ENCODE measurements around the gene MSANTD2.

GRCh38 chr11:124718801-124719200, 81.4 kb downstream of the MSANTD2 start:
- no peak for TF ChIP-seq SMC3 (IDR thresholded peaks at IDR 0.05; ENCODE audit: low read depth, low read length)
- TF ChIP-seq RXRA (IDR thresholded peaks at IDR 0.05; ENCODE audit: borderline replicate concordance, low read depth) = no peak
- no peak for TF ChIP-seq CTCF (IDR thresholded peaks at IDR 0.05)
- TF ChIP-seq PBX3 (IDR thresholded peaks at IDR 0.05) = no peak
- TF ChIP-seq RFX5 (IDR thresholded peaks at IDR 0.05; ENCODE audit: low read length) = no peak
- TF ChIP-seq MAX (IDR thresholded peaks at IDR 0.05; ENCODE audit: low read depth) = no peak
- no peak for TF ChIP-seq TAF1 (IDR thresholded peaks at IDR 0.05; ENCODE audit: borderline replicate concordance, low read depth, low read length)
- TF ChIP-seq FOXJ3 (CRISPR knock-in tag; IDR thresholded peaks at IDR 0.05) = no peak
- TF ChIP-seq RAD21 (IDR thresholded peaks at IDR 0.05; ENCODE audit: low read length) = no peak
- TF ChIP-seq JUND (IDR thresholded peaks at IDR 0.05) = no peak
- no peak for TF ChIP-seq NRF1 (IDR thresholded peaks at IDR 0.05; ENCODE audit: low read depth, low read length)
- TF ChIP-seq CHD2 (IDR thresholded peaks at IDR 0.05; ENCODE audit: low read length, partially characterized antibody) = no peak
- no peak for TF ChIP-seq EZH2phosphoT487 (IDR thresholded peaks at IDR 0.05; ENCODE audit: borderline replicate concordance, low read depth)
- TF ChIP-seq TCF12 (IDR thresholded peaks at IDR 0.05) = no peak

Measured in SK-N-SH (cell line).